ENCODE results near the gene MEOX2.

The MEOX2 gene

DNA sequence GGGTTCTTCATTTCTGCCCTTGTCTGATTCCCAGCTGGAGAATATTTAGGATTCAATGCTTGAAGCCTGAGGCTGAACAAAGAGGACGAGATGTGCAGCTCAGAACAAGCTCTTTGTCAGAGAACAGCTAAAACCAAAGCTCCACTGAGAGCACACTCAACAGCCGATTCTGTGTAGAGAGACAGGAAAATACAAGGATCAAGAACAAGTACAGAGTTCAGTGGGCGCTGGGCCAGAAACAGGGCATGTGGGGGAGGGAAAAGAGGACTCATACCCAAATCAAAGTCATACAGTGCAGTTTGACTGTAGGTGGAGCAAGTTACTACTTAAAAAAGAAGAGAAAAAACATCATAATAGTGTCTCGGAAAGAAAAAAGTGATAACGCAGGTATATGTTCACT, 124.6 kb downstream of the MEOX2 start, which contains the start of gene AGMO:
TSS of gene AGMO (minus strand) at position 181 of the 400 bp plus-strand sequence.
- Histone ChIP-seq H3F3A (ENCODE audit: insufficient read depth, low read length) (no peaks in the 10 kb centered on the region), H3K9ac (ENCODE audit: low read length) (no peak within 1 kb of the TSS), H3K4me1 (ENCODE audit: low read length) (no peaks in the 10 kb centered on the region), H4K20me1 (ENCODE audit: insufficient read depth, low read length) (no peaks in the 10 kb centered on the region), H3K36me3 (replicated peaks; ENCODE audit: insufficient read depth, low read length) (no peaks in the 10 kb centered on the region), H3K27ac (ENCODE audit: low read length) (no peak within 1 kb of the TSS), H3K9me2 (replicated peaks; ENCODE audit: insufficient read depth, low read length) (no peaks in the 10 kb centered on the region), H3K79me2 (ENCODE audit: low read length) (no peaks in the 10 kb centered on the region), H3K27me3 (replicated peaks; ENCODE audit: insufficient read depth, low read length) (no peaks in the 10 kb centered on the region), H2AFZ (ENCODE audit: low read length) (no peak within 1 kb of the TSS), H3K4me2 (ENCODE audit: low read depth, low read length) (no peak within 1 kb of the TSS), H3K4me3 (ENCODE audit: low read length) (no peak within 1 kb of the TSS), H3K9me3 (replicated peaks; ENCODE audit: insufficient read depth, low read length) (no peaks in the 10 kb centered on the region)
- DNase-seq = no peak
- no peak for TF ChIP-seq EZH2 (optimal IDR thresholded peaks at IDR 0.05; ENCODE audit: low read depth, low read length)
- TF ChIP-seq, protein P1, sequence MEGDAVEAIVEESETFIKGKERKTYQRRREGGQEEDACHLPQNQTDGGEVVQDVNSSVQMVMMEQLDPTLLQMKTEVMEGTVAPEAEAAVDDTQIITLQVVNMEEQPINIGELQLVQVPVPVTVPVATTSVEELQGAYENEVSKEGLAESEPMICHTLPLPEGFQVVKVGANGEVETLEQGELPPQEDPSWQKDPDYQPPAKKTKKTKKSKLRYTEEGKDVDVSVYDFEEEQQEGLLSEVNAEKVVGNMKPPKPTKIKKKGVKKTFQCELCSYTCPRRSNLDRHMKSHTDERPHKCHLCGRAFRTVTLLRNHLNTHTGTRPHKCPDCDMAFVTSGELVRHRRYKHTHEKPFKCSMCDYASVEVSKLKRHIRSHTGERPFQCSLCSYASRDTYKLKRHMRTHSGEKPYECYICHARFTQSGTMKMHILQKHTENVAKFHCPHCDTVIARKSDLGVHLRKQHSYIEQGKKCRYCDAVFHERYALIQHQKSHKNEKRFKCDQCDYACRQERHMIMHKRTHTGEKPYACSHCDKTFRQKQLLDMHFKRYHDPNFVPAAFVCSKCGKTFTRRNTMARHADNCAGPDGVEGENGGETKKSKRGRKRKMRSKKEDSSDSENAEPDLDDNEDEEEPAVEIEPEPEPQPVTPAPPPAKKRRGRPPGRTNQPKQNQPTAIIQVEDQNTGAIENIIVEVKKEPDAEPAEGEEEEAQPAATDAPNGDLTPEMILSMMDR (IDR thresholded peaks at IDR 0.05; ENCODE audit: low read length) = no peak
- no peak for TF ChIP-seq EZH2phosphoT487 (IDR thresholded peaks at IDR 0.05; ENCODE audit: low read length)

Measured in MM.1S (cell line).